ENCODE results near the gene GLB1L3.

GRCh38 chr11:134357545-134357839, 81.3 kb downstream of the GLB1L3 start:
- TF ChIP-seq CTCF (IDR thresholded peaks at IDR 0.05 in 4 of 5, conservative IDR thresholded peaks at IDR 0.05 in 1 of 5) (no peak), POLR2A (IDR thresholded peaks at IDR 0.05) (no peak)

All from gastrocnemius medialis (tissue), 4 donors.